T-cell (primary cell): Measurements from ENCODE around the gene SLC2A10. TPM values are rescaled to one million over a fixed set of nuclear protein-coding genes. Genes with fewer than 3 reads are reported as not detected.

Source experiments
- ATAC-seq, 4 experiments: fragments of 200-7000 bp in 3 of 4; fragments of 150-1000 bp in 1 of 4; cut with Tn5 transposase; replicated peaks in 1 of 4; 1 replicate in 3 of 4; 2 replicates in 1 of 4; pipeline ENCODE4 v1.10.0; 2021; ENCODE audit warnings: moderate library complexity in 3 of 4, mild to moderate bottlenecking in 2 of 4, moderate number of reproducible peaks in 1 of 4
- CTCF ChIA-PET, 2 donors: fragments of 300-600 bp; sonication (Branson Sonifier 250); formaldehyde crosslinking; loops; one replicate each; lab custom pipeline; 2022; ENCODE audit warnings: antibody characterized with exemption in 2 of 2; lab: Charles Lee
- POLR2A ChIA-PET, 2 donors: fragments of 300-600 bp; sonication (Branson Sonifier 250); formaldehyde crosslinking; loops; one replicate each; lab custom pipeline; 2022; ENCODE audit warnings: antibody characterized with exemption in 2 of 2; lab: Charles Lee
- DNase-seq, 35 experiments: peaks; one replicate each; pipeline versions ENCODE4 v3.0.0 to v3.0.0-alpha.2; 2013 to 2023
- H3K27ac ChIP-seq: one replicate; pipeline ENCODE4 v1.5.1; 2013; ENCODE audit warnings: low read length
- H3K27me3 ChIP-seq, 2 experiments: replicated peaks in 1 of 2; 1 replicate in 1 of 2; 2 replicates in 1 of 2; pipeline versions ENCODE4 v1.6.1 to v1.7.0; 2013; ENCODE audit warnings: low read length in 1 of 2, mixed read lengths in 1 of 2; ENCODE audit not compliant: control insufficient read depth in 2 of 2, insufficient read depth in 2 of 2; ENCODE audit errors: extremely low read depth in 1 of 2
- H3K36me3 ChIP-seq, 2 donors: 1 replicate in 1 of 2; 2 replicates in 1 of 2; pipeline versions ENCODE4 v1.6.1 to v1.7.0; 2013; ENCODE audit warnings: low read length in 1 of 2; ENCODE audit not compliant: control insufficient read depth in 2 of 2, insufficient read depth in 1 of 2; ENCODE audit errors: extremely low read depth in 1 of 2
- H3K4me1 ChIP-seq, 2 experiments: 1 replicate in 1 of 2; 2 replicates in 1 of 2; pipeline versions ENCODE4 v1.6.1 to v1.7.0; 2013; ENCODE audit warnings: low read length in 2 of 2, mixed read lengths in 1 of 2; ENCODE audit not compliant: insufficient read depth in 2 of 2, control insufficient read depth in 1 of 2; ENCODE audit errors: extremely low read depth in 1 of 2
- H3K4me3 ChIP-seq, 2 donors: 1 replicate in 1 of 2; 2 replicates in 1 of 2; pipeline versions ENCODE4 v1.5.1 to v1.7.0; 2013; ENCODE audit warnings: mild to moderate bottlenecking in 2 of 2, low read length in 1 of 2, moderate library complexity in 1 of 2; ENCODE audit not compliant: control insufficient read depth in 1 of 2; ENCODE audit errors: extremely low read depth in 1 of 2
- H3K9me3 ChIP-seq: 2 replicates; pipeline ENCODE4 v1.7.0; 2013
- H3K27ac Mint-ChIP-seq, 2 donors: one replicate each; pipeline ENCODE4 v1.8.0; 2020 to 2021; ENCODE audit warnings: mild to moderate bottlenecking in 2 of 2, mixed read lengths in 2 of 2
- H3K27me3 Mint-ChIP-seq, 2 donors: one replicate each; pipeline ENCODE4 v1.8.0; 2021 to 2022; ENCODE audit warnings: mixed read lengths in 2 of 2
- H3K36me3 Mint-ChIP-seq: one replicate; pipeline ENCODE4 v1.8.0; 2021; ENCODE audit warnings: mixed read lengths
- H3K4me1 Mint-ChIP-seq, 3 donors: one replicate each; pipeline ENCODE4 v1.8.0; 2020 to 2022; ENCODE audit warnings: mixed read lengths in 3 of 3, mild to moderate bottlenecking in 1 of 3
- H3K4me3 Mint-ChIP-seq, 3 donors: one replicate each; pipeline ENCODE4 v1.8.0; 2020 to 2022; ENCODE audit warnings: mild to moderate bottlenecking in 3 of 3, mixed read lengths in 3 of 3, moderate library complexity in 3 of 3
- H3K9me3 Mint-ChIP-seq, 3 donors: one replicate each; pipeline ENCODE4 v1.8.0; 2020 to 2022; ENCODE audit warnings: mixed read lengths in 3 of 3
- WGBS: methylation state at CpG from one replicate; pipeline ENCODE4 v1.1.5; 2013; ENCODE audit warnings: missing lambda C conversion rate; ENCODE audit not compliant: insufficient coverage; 5-methylcytosine and 5-hydroxymethylcytosine counted together
- total RNA-seq, 35 experiments: library from RNA in 6 of 35; stranded (reverse) in 6 of 35; fragments of 120-200 nt in 1 of 35; gene quantifications; one replicate each; pipeline versions ENCODE4 v1.2.1 to v1.2.4 and lab custom pipeline; 2013 to 2026

Gene SLC2A10
- total RNA-seq, 5 donors from 2014 or later (not counting 1 experiment from before 2014, with no cell fraction given), result 0.07 to 0.54 (median 0.09) TPM; not detected in 2

- Histone ChIP-seq H3K27ac (no peak overlapping the region), H3K4me1 (peaks cover 0 to 5% of the 10 kb centered on the region in 2 experiments), H3K4me3 (no peak overlapping the region), H3K36me3 (no peaks in the 10 kb centered on the region), H3K27me3 (peaks cover 0 to 50% of the 10 kb centered on the region in 2 experiments), H3K9me3 (no peaks in the 10 kb centered on the region)
- no peaks in the 10 kb centered on the region for H3K9me3 Mint-ChIP-seq
- ChIA-PET CTCF (no interaction called here), POLR2A (no interaction called here)
- no peak overlapping the region for H3K4me3 Mint-ChIP-seq
- WGBS, result 80% methylated on average over 11 of the region's 15 CpGs
- H3K4me1 Mint-ChIP-seq, result peaks cover 8 to 9% (median 9%) of the 10 kb centered on the region in 3 donors
- DNase-seq (no peak), ATAC-seq (no peak)
- no peak overlapping the region for H3K27ac Mint-ChIP-seq
- no peaks in the 10 kb centered on the region for H3K36me3 Mint-ChIP-seq
- H3K27me3 Mint-ChIP-seq, result peaks cover 42 to 65% of the 10 kb centered on the region in 2 donors
Observed at GRCh38 chr20:46713957-46714834, 4.7 kb downstream of the SLC2A10 start.

DNA sequence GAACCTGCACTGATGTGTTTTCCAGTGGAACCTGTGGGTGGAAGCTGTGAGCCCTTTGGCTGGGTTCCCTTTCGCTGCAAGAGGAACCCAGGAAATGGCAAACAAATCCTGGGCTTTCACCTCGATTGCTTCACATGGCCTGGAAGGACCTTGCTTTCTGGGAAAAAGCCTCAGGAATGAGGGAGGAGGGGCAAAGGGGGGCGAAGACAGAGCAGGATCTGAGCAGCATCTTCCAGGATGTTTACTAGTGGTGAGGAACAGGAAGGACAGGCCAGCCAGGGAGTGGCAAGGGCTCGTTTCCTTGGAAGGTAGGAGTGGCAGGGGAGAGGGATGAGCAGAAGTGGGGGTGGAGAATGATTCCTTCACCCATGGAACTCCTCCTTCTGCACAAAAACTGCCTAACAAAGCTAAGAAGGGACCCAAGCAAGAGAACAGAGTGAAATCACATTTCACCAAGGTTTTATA, 5.9 kb downstream of the SLC2A10 start:
- Mint-ChIP-seq H3K9me3 (peaks cover 0 to 5% (median under 1%) of the 10 kb centered on the region in 3 donors), H3K27ac (no peak overlapping the region), H3K4me1 (peaks cover 2 to 3% (median 2%) of the 10 kb centered on the region in 3 donors), H3K4me3 (no peak overlapping the region), H3K36me3 (no peaks in the 10 kb centered on the region), H3K27me3 (peaks cover 42 to 64% of the 10 kb centered on the region in 2 donors)
- Histone ChIP-seq H3K4me3 (no peak overlapping the region), H3K4me1 (no peaks in the 10 kb centered on the region), H3K27ac (no peak overlapping the region), H3K9me3 (no peaks in the 10 kb centered on the region), H3K27me3 (peaks cover 0 to 41% of the 10 kb centered on the region in 2 experiments), H3K36me3 (no peaks in the 10 kb centered on the region)
- DNase-seq, result no peak
- CTCF ChIA-PET, result no interaction called here
- ATAC-seq, result no peak
- POLR2A ChIA-PET, result no interaction called here
- 50% methylated on average over 3 of the region's 4 CpGs for WGBS

- CTCF ChIA-PET, result no interaction called here
Observed at GRCh38 chr20:46717818-46718541, 8.5 kb downstream of the SLC2A10 start.

GRCh38 chr20:46720019-46720418, 10.6 kb downstream of the SLC2A10 start:
- Mint-ChIP-seq H3K4me1 (no peaks in the 10 kb centered on the region), H3K4me3 (no peak overlapping the region), H3K9me3 (peaks cover 0 to 9% (median 4%) of the 10 kb centered on the region in 3 donors), H3K27me3 (peaks cover 12 to 21% of the 10 kb centered on the region in 2 donors), H3K27ac (no peak overlapping the region), H3K36me3 (no peaks in the 10 kb centered on the region)
- ATAC-seq (no peak), DNase-seq (no peak)
- H3K27me3 ChIP-seq, result peaks cover 0 to 9% of the 10 kb centered on the region in 2 experiments
- no peaks in the 10 kb centered on the region for H3K9me3 ChIP-seq
- no peaks in the 10 kb centered on the region for H3K36me3 ChIP-seq
- POLR2A ChIA-PET, result interaction anchor here in 1 of 2 donors (0.6 kb wide), 1 partner anchor 1044 kb away, joined by 3 read pairs; no protein-coding TSS in a partner anchor
- no peak overlapping the region for H3K4me3 ChIP-seq
- WGBS, result no CpG with 5 or more reads among the region's 1 CpG
- H3K4me1 ChIP-seq, result no peaks in the 10 kb centered on the region
- H3K27ac ChIP-seq, result no peak overlapping the region
- CTCF ChIA-PET, result no interaction called here

More at GRCh38 chr20:46717818-46718541, 8.5 kb downstream of the SLC2A10 start:
- Histone ChIP-seq H3K27ac (no peak overlapping the region), H3K27me3 (peaks cover 0 to 22% of the 10 kb centered on the region in 2 experiments), H3K4me1 (no peaks in the 10 kb centered on the region), H3K9me3 (no peaks in the 10 kb centered on the region), H3K4me3 (no peak overlapping the region), H3K36me3 (no peaks in the 10 kb centered on the region)
- ATAC-seq, result no peak
- 84% methylated on average over 5 of the region's 9 CpGs for WGBS
- no peak for DNase-seq
- no peak overlapping the region for H3K4me3 Mint-ChIP-seq
- peaks cover 0 to 9% (median 4%) of the 10 kb centered on the region in 3 donors for H3K9me3 Mint-ChIP-seq
- no peaks in the 10 kb centered on the region for H3K4me1 Mint-ChIP-seq
- H3K27ac Mint-ChIP-seq, result no peak overlapping the region
- POLR2A ChIA-PET, result no interaction called here
- no peaks in the 10 kb centered on the region for H3K36me3 Mint-ChIP-seq
- H3K27me3 Mint-ChIP-seq, result peaks cover 31 to 41% of the 10 kb centered on the region in 2 donors

DNA sequence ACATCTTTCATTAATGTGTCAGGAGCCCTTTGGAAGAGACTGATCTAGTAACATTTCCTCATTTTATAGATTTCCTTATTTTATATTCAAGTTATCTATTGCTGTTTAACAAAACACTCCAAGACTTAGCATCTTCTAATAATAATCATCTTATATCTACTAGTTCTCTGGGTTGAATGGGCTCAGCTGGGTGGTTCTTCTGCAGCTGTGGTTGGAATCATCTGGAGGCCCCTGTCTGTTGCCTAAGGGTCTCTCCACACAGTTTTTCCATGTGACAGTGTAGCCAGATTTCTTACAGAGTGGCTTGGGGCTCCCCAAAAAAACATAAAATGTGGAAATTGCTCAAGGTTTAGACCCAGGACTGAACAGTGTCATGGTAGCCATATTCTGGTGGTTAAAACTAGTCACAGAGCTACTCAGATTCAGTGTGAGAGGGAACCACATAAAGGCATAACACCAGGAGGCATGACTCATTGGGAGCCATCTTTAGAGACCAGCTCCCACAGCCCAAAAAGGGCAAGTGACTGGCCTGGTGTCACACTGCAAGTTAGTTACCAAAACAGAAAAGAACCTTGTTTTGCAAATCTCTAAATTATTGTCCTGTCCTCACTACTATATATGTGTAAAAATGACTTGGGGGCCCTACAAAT, 11.5 kb downstream of the SLC2A10 start:
- Mint-ChIP-seq H3K36me3 (no peaks in the 10 kb centered on the region), H3K9me3 (peaks cover 0 to 9% (median 4%) of the 10 kb centered on the region in 3 donors), H3K27me3 (peaks cover 8 to 12% of the 10 kb centered on the region in 2 donors), H3K4me3 (no peak overlapping the region), H3K4me1 (no peaks in the 10 kb centered on the region), H3K27ac (no peak overlapping the region)
- ATAC-seq (no peak), DNase-seq (no peak)
- ChIA-PET CTCF (interaction anchor here (0.6 to 0.7 kb wide), 2 partner anchors 12 to 55 kb away, joined by 3 to 4 read pairs; no protein-coding TSS in a partner anchor), POLR2A (no interaction called here)
- Histone ChIP-seq H3K36me3 (no peaks in the 10 kb centered on the region), H3K4me3 (no peak overlapping the region), H3K9me3 (no peaks in the 10 kb centered on the region), H3K4me1 (no peaks in the 10 kb centered on the region), H3K27ac (no peak overlapping the region), H3K27me3 (peaks cover 0 to 9% of the 10 kb centered on the region in 2 experiments)

- no peak for DNase-seq
- H3K27ac ChIP-seq, result no peak overlapping the region
- WGBS, result 83% methylated on average over 1 of the region's 1 CpG
- ChIA-PET CTCF (interaction anchor here (0.6 to 0.7 kb wide), 2 partner anchors 13 to 54 kb away, joined by 3 to 4 read pairs; no protein-coding TSS in a partner anchor), POLR2A (no interaction called here)
- Mint-ChIP-seq H3K36me3 (no peaks in the 10 kb centered on the region), H3K27me3 (peaks cover 8% of the 10 kb centered on the region in 2 donors), H3K27ac (no peak overlapping the region), H3K4me1 (no peaks in the 10 kb centered on the region), H3K9me3 (peaks cover 0 to 9% (median 4%) of the 10 kb centered on the region in 3 donors), H3K4me3 (no peak overlapping the region)
- peaks cover 0 to 9% of the 10 kb centered on the region in 2 experiments for H3K27me3 ChIP-seq
- H3K4me3 ChIP-seq, result no peak overlapping the region
- no peak for ATAC-seq
- H3K36me3 ChIP-seq, result no peaks in the 10 kb centered on the region
- no peaks in the 10 kb centered on the region for H3K9me3 ChIP-seq
- H3K4me1 ChIP-seq, result no peaks in the 10 kb centered on the region
Observed at GRCh38 chr20:46721476-46721875, 12.0 kb downstream of the SLC2A10 start.
